ENCODE data around the gene TMEM39B. TPM values are rescaled to one million over a fixed set of nuclear protein-coding genes. Genes with fewer than 3 reads are reported as not detected.
A peak's percentile ranks its signal among the peaks of the same experiment; 100 is the strongest.

The TMEM39B gene
- total and polyA plus RNA-seq, 7 donors: 4.7 to 11.5 (median 7.2) TPM

- H3K27ac ChIP-seq: no peak overlapping the region
- 82 to 88% (median 86%) methylated on average over 9 of the region's 9 CpGs for WGBS, 3 donors
- H3K9me3 ChIP-seq: no peaks in the 10 kb centered on the region
- intact Hi-C loops (cut with DNase I): no loop called here
- no peak overlapping the region for H3K4me3 ChIP-seq
- no peak for DNase-seq
- ATAC-seq: no peak
- peaks cover 20% of the 10 kb centered on the region for H3K4me1 ChIP-seq
- peaks cover 0 to 14% of the 10 kb centered on the region in 2 donors for H3K36me3 ChIP-seq (ENCODE audit: insufficient read depth in 1 of 2, low read depth in 1 of 2)
- TF ChIP-seq, protein P1, sequence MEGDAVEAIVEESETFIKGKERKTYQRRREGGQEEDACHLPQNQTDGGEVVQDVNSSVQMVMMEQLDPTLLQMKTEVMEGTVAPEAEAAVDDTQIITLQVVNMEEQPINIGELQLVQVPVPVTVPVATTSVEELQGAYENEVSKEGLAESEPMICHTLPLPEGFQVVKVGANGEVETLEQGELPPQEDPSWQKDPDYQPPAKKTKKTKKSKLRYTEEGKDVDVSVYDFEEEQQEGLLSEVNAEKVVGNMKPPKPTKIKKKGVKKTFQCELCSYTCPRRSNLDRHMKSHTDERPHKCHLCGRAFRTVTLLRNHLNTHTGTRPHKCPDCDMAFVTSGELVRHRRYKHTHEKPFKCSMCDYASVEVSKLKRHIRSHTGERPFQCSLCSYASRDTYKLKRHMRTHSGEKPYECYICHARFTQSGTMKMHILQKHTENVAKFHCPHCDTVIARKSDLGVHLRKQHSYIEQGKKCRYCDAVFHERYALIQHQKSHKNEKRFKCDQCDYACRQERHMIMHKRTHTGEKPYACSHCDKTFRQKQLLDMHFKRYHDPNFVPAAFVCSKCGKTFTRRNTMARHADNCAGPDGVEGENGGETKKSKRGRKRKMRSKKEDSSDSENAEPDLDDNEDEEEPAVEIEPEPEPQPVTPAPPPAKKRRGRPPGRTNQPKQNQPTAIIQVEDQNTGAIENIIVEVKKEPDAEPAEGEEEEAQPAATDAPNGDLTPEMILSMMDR (IDR thresholded peaks at IDR 0.05): no peak
- no peaks in the 10 kb centered on the region for H3K27me3 ChIP-seq (ENCODE audit: insufficient read depth in 3 of 3, low read length in 2 of 3)
Measured at GRCh38 chr1:32150847-32151246, 78.1 kb downstream of the TMEM39B start.

DNA sequence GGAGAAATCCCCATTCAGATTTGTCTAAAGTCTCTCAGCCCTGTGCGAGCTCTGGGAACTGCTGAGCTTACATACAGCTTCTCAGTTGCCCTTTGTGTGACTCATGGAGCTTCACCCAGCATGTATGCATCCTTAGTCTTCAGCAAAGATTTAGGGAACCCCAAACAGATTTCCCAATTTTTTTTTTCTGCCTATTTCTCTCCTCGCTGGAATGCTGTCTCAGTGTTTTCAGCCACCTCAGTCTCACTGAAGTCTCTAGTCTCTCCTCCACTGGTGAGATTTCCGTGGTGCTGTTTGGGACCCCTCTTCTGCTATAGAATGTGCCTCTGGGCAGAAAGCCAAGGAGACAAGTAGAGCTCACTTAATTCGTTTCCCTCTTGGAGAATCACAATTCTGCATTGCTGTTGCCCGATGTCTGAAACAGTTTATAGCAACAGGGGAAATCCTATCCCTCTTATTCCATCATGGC, 78.6 kb downstream of the TMEM39B start:
- DNase-seq (no peak), ATAC-seq (peak in 3 of 4 donors; percentile 31 to 62 (median 59))
- intact Hi-C loops (cut with DNase I): no loop called here
- H3K36me3 ChIP-seq (ENCODE audit: insufficient read depth in 1 of 2, low read depth in 1 of 2): peaks cover 0 to 19% of the 10 kb centered on the region in 2 donors
- H3K4me1 ChIP-seq: peaks cover 16% of the 10 kb centered on the region
- WGBS, 3 donors: 28 to 36% (median 33%) methylated on average over 5 of the region's 5 CpGs
- TF ChIP-seq, protein P1 (IDR thresholded peaks at IDR 0.05): no peak
- H3K27me3 ChIP-seq (ENCODE audit: insufficient read depth in 3 of 3, low read length in 2 of 3): no peaks in the 10 kb centered on the region
- no peak overlapping the region for H3K4me3 ChIP-seq
- peak overlapping the region; percentile 36 for H3K27ac ChIP-seq
- H3K9me3 ChIP-seq: no peaks in the 10 kb centered on the region

Other genes with a start within 250 kb of the TMEM39B start
- gene PTP4A2, start 134.6 kb upstream of the TMEM39B start, total RNA-seq: 100 to 1,000 TPM; 290 to 532 (median 433) TPM
- 100 to 1,000 TPM; 246 to 729 (median 300) TPM for gene PTP4A2, start 134.6 kb upstream of the TMEM39B start, polyA plus RNA-seq
- gene KHDRBS1, start 59.1 kb upstream of the TMEM39B start, total RNA-seq: 10 to 100 TPM; 46.5 to 64.5 (median 56.1) TPM
- gene KHDRBS1, start 59.1 kb upstream of the TMEM39B start, polyA plus RNA-seq: 10 to 100 TPM; 30.6 to 40.4 (median 38.5) TPM
- gene KPNA6, start 35.1 kb downstream of the TMEM39B start, total RNA-seq: 10 to 100 TPM; 67.4 to 98.3 (median 91.9) TPM
- 10 to 100 TPM; 13.4 to 51.1 (median 19.3) TPM for gene KPNA6, start 35.1 kb downstream of the TMEM39B start, polyA plus RNA-seq
- gene TXLNA, start 106.7 kb downstream of the TMEM39B start, total RNA-seq: 10 to 100 TPM; 12.9 to 21.5 (median 19.7) TPM
- 10 to 100 TPM in 2 of 3 donors, 1 to 10 TPM in 1; 8.0 to 15.7 (median 12.6) TPM for gene TXLNA, start 106.7 kb downstream of the TMEM39B start, polyA plus RNA-seq
- 10 to 100 TPM; 38.7 to 69.2 (median 51.3) TPM for gene CCDC28B, start 127.7 kb downstream of the TMEM39B start, total RNA-seq
- 10 to 100 TPM; 22.2 to 63.6 (median 44.3) TPM for gene CCDC28B, start 127.7 kb downstream of the TMEM39B start, polyA plus RNA-seq
- 1 to 10 TPM in 1 of 4 donors, under 1 TPM in 3; 0.24 to 1.1 (median 0.59) TPM for gene IQCC, start 132.7 kb downstream of the TMEM39B start, total RNA-seq
- gene IQCC, start 132.7 kb downstream of the TMEM39B start, polyA plus RNA-seq: 1 to 10 TPM in 1 of 3 donors, under 1 TPM in 2; 0.46 to 1.2 (median 0.69) TPM
- gene DCDC2B, start 136.2 kb downstream of the TMEM39B start, total RNA-seq: not detected
- gene DCDC2B, start 136.2 kb downstream of the TMEM39B start, polyA plus RNA-seq: under 1 TPM in 1 of 3 donors, not detected in 2; 0.04 TPM
- gene TMEM234, start 149.4 kb downstream of the TMEM39B start, total RNA-seq: 1 to 10 TPM; 2.6 to 7.7 (median 4.5) TPM
- gene TMEM234, start 149.4 kb downstream of the TMEM39B start, polyA plus RNA-seq: 1 to 10 TPM; 4.6 to 9.8 (median 7.1) TPM
- gene EIF3I, start 149.5 kb downstream of the TMEM39B start, total RNA-seq: 100 to 1,000 TPM; 174 to 238 (median 189) TPM
- 100 to 1,000 TPM; 260 to 506 (median 336) TPM for gene EIF3I, start 149.5 kb downstream of the TMEM39B start, polyA plus RNA-seq
- gene FAM167B, start 174.3 kb downstream of the TMEM39B start, total RNA-seq: 1 to 10 TPM; 2.0 to 6.2 (median 3.3) TPM
- gene FAM167B, start 174.3 kb downstream of the TMEM39B start, polyA plus RNA-seq: 1 to 10 TPM; 3.1 to 5.2 (median 3.7) TPM
- under 1 TPM; 0.77 to 0.89 (median 0.82) TPM for gene LCK, start 178.3 kb downstream of the TMEM39B start, total RNA-seq
- gene LCK, start 178.3 kb downstream of the TMEM39B start, polyA plus RNA-seq: under 1 TPM; 0.10 to 0.27 (median 0.26) TPM
- gene HDAC1, start 219.1 kb downstream of the TMEM39B start, total RNA-seq: 10 to 100 TPM; 11.8 to 17.2 (median 14.6) TPM
- 10 to 100 TPM; 13.8 to 23.1 (median 17.0) TPM for gene HDAC1, start 219.1 kb downstream of the TMEM39B start, polyA plus RNA-seq